Activated CD4-positive, alpha-beta T cell treated with anti-CD3 and anti-CD28 coated beads, Interleukin-2, amount 50 U/mL, for 4 hours (primary cell): ENCODE data around the gene PTBP3.
A peak's percentile ranks its signal among the peaks of the same experiment; 100 is the strongest.
"Not testable (repeated sequence)": the region's sequence is repeated elsewhere in the genome, so short reads cannot be mapped to it uniquely, and the experiment has no call there.

Experiments
- DNase-seq, 2 experiments: peaks; one replicate each; pipeline ENCODE4 v3.0.0-alpha.2; 2020

Gene PTBP3

GRCh38 chr9:112332977-112333638 is at the start of gene PTBP3:
Gene PTBP3 (minus strand): TSS chr9:112333619. CDS start chr9:112297865, 35,754 bp downstream.
- peak; percentile 68 for DNase-seq

GRCh38 chr9:112382501-112383364 is 49.3 kb upstream of the PTBP3 start:
- no peak for DNase-seq

GRCh38 chr9:112382066-112382465 is 48.6 kb upstream of the PTBP3 start:
- no peak for DNase-seq

- no peak for DNase-seq
These were observed 47.4 kb upstream of the PTBP3 start for GRCh38 chr9:112380825-112381221.

- DNase-seq: peak in 1 of 2 experiments; percentile 3
These were observed 46.8 kb upstream of the PTBP3 start, which contains the start of gene HSDL2 for GRCh38 chr9:112380102-112380824. Gene HSDL2 (plus strand): TSS chr9:112380108. CDS start chr9:112380164, 56 bp downstream.

- peak; percentile 97 to 98 for DNase-seq
These were observed 46.0 kb upstream of the PTBP3 start for GRCh38 chr9:112379177-112380101.

GRCh38 chr9:112378328-112379176 is 45.1 kb upstream of the PTBP3 start:
- peak; percentile 3 to 15 for DNase-seq

- DNase-seq: no peak
These were observed 44.4 kb upstream of the PTBP3 start for GRCh38 chr9:112377684-112378327.

- DNase-seq: no peak
These were observed 43.7 kb upstream of the PTBP3 start for GRCh38 chr9:112377087-112377486.

GRCh38 chr9:112375361-112375760 is 41.9 kb upstream of the PTBP3 start:
- no peak for DNase-seq

GRCh38 chr9:112374232-112374631 is 40.8 kb upstream of the PTBP3 start:
- DNase-seq: not testable (repeated sequence)

- DNase-seq: not testable (repeated sequence)
These were observed 40.2 kb upstream of the PTBP3 start for GRCh38 chr9:112373666-112374065.

GRCh38 chr9:112371060-112371459 is 37.6 kb upstream of the PTBP3 start:
- no peak for DNase-seq

- no peak for DNase-seq
These were observed 36.4 kb upstream of the PTBP3 start for GRCh38 chr9:112369817-112370216.

- no peak for DNase-seq
These were observed 34.0 kb upstream of the PTBP3 start for GRCh38 chr9:112367465-112367864.

GRCh38 chr9:112366591-112366990 is 33.2 kb upstream of the PTBP3 start:
- DNase-seq: no peak

- not testable (repeated sequence) for DNase-seq
These were observed 31.8 kb upstream of the PTBP3 start for GRCh38 chr9:112365257-112365656.

- no peak for DNase-seq
These were observed 31.3 kb upstream of the PTBP3 start for GRCh38 chr9:112364761-112365160.

GRCh38 chr9:112361601-112362000 is 28.2 kb upstream of the PTBP3 start:
- DNase-seq: no peak

- DNase-seq: no peak
These were observed 26.8 kb upstream of the PTBP3 start for GRCh38 chr9:112360047-112360804.
